Fibroblast of mammary gland (primary cell): Measurements from ENCODE around the gene SUSD4.
A peak's percentile ranks its signal among the peaks of the same experiment; 100 is the strongest.

Experiments used
- DNase-seq: peaks from one replicate; pipeline ENCODE4 v3.0.0-alpha.2; 2010; ENCODE audit warnings: low read depth
- H3K4me3 ChIP-seq: 2 replicates; pipeline ENCODE4 v1.5.1; 2011; ENCODE audit warnings: low read depth, mild to moderate bottlenecking, low read length, moderate library complexity; ENCODE audit not compliant: control insufficient read depth
- CTCF ChIP-seq: conservative IDR thresholded peaks from 2 replicates; pipeline ENCODE4 v1.5.1; 2011; ENCODE audit warnings: low read depth, low read length, inconsistent platforms; ENCODE audit not compliant: control insufficient read depth, insufficient read depth

SUSD4 gene

DNA sequence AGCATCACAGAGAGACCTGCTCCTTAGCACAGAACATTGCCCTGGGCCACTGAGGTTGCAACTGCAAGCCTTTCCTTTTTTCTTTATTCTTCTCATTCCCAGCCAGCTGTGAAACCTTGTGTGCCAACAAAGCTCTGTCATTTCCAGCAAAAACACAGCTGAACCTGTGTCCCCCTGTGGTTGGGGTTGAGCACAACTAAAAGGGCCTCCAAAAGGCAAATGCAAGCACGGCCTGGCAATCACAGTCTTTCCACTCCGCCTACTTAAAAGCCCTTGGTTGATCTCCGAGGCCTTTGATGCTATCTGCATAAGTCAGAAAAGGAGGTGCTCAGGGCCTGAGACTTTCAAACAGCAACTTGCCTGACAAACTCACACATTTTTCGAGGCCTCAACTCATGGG, 32.7 kb downstream of the SUSD4 start:
- no peak for TF ChIP-seq CTCF
- no peak for DNase-seq
- H3K4me3 ChIP-seq = no peak overlapping the region

DNA sequence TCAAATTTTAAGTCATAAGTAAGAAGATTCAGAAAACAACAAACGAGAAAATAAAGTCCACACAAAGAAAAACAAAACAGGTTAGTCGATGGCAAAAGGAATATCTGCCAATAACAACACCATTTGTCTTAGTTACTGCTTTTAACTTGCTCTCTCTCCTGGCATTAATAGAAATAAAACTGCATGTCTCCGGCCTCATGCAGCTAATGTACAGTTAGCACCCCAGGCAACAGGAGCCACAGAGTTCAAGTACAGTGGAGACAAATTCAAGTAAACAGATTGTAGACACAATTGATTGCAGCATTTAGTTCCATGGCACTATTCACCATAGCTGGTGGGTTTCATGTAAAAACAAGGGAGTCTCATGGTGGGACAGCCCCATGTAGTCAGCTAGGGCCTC, 33.5 kb downstream of the SUSD4 start:
- TF ChIP-seq CTCF = no peak
- no peak overlapping the region for H3K4me3 ChIP-seq
- DNase-seq = no peak

DNA sequence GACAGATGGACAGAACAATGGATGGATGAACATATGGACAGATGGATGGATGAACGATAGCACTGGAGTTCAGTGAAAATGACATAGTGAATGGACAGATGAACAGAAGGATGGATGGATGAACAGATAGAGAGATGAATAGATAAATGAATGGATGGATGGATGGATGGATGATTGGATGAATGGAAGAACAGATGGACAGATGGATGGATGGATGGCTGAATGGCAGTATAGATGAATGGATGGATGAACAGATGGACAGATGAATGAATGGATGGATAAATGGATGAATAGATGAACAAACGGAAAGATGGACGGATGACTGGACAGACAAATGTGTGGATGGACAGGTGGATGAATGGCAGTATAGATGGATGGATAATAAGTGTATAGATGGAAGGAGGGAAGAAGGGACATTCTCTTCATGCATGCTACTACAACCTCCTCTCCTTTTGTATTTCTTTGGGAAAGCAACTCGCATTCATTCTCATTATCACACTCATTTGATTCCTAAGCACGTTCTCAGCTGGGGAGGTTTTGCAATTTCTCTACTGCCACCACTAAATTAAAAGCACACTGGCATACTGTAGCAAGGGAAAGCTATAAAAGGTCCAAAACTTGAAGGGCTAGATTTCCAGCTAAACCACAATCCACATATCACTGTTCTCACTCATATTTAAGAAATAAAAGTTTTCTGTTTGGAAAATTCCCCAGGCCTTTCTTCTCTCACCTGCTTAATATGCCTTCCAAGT, 34.1 kb downstream of the SUSD4 start:
- no peak for DNase-seq
- H3K4me3 ChIP-seq = no peak overlapping the region
- TF ChIP-seq CTCF = no peak

GRCh38 chr1:223329252-223329651, 34.7 kb downstream of the SUSD4 start:
- no peak for DNase-seq

GRCh38 chr1:223328566-223328965, 35.4 kb downstream of the SUSD4 start:
- no peak for DNase-seq
- no peak overlapping the region for H3K4me3 ChIP-seq
- TF ChIP-seq CTCF = no peak

More at GRCh38 chr1:223329252-223329651, 34.7 kb downstream of the SUSD4 start:
- no peak overlapping the region for H3K4me3 ChIP-seq
- TF ChIP-seq CTCF = no peak

DNA sequence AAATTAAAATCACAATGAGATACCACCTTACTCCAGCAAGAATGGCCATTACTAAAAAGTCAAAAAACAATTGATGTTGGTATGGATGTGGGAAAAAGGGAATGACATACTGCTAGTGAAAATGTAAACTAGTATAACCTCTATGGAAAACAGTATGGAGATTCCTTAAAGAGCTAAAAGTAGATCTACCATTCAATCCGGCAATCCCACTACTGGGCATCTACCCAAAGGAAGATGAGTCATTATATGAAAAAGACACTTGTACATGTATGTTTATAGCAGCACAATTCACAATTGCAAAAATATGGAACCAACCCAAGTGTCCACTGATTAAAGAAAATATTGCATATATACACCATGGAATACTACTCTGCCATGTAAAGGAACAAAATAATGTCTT, 37.2 kb downstream of the SUSD4 start:
- no peak for TF ChIP-seq CTCF
- no peak overlapping the region for H3K4me3 ChIP-seq
- DNase-seq = peak; percentile 23
